Gastrocnemius medialis (tissue), 4 donors: ENCODE measurements around the gene RAB25.

Experiments used
- POLR2A ChIP-seq, 2 donors: fragments of 450-650 bp; IDR thresholded peaks; one replicate each; pipeline ENCODE4 v1.6.1; 2017; ENCODE audit warnings: antibody characterized with exemption in 2 of 2, mild to moderate bottlenecking in 2 of 2, moderate library complexity in 2 of 2
- TF ChIP-seq, protein P1 (sequence below), 5 experiments: fragments of 450-650 bp in 3 of 5; fragments of 200-600 bp in 2 of 5; sonication (generic) in 2 of 5; IDR thresholded peaks in 4 of 5; conservative IDR thresholded peaks in 1 of 5; 1 replicate in 4 of 5; 2 replicates in 1 of 5; pipeline ENCODE4 v1.5.1; 2016 to 2019; ENCODE audit warnings: antibody characterized with exemption in 5 of 5, mild to moderate bottlenecking in 3 of 5, moderate library complexity in 3 of 5

DNA sequence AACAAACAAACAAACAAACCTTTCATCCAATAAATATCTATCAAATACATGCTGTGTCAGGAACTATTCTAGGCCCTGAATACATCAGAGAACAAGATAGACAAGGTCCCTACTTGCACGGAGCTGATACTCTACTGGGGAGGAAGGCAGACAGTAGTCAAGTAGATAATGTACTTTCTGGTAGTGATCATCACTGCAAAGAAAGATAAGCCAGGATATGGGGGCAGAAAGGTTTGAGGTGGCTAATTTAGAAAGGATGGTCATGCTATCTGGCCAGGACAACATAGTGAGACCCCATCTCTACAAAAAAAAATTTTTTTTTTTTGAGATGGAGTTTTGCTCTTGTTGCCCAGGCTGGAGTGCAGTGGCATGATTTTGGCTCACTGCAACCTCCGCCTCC lies 30.6 kb downstream of the RAB25 start:
- TF ChIP-seq, protein P1, sequence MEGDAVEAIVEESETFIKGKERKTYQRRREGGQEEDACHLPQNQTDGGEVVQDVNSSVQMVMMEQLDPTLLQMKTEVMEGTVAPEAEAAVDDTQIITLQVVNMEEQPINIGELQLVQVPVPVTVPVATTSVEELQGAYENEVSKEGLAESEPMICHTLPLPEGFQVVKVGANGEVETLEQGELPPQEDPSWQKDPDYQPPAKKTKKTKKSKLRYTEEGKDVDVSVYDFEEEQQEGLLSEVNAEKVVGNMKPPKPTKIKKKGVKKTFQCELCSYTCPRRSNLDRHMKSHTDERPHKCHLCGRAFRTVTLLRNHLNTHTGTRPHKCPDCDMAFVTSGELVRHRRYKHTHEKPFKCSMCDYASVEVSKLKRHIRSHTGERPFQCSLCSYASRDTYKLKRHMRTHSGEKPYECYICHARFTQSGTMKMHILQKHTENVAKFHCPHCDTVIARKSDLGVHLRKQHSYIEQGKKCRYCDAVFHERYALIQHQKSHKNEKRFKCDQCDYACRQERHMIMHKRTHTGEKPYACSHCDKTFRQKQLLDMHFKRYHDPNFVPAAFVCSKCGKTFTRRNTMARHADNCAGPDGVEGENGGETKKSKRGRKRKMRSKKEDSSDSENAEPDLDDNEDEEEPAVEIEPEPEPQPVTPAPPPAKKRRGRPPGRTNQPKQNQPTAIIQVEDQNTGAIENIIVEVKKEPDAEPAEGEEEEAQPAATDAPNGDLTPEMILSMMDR (IDR thresholded peaks at IDR 0.05 in 4 of 5, conservative IDR thresholded peaks at IDR 0.05 in 1 of 5), result no peak
- TF ChIP-seq POLR2A (IDR thresholded peaks at IDR 0.05), result no peak
